Measurements from ENCODE around the gene TPX2. TPM values are rescaled to one million over a fixed set of nuclear protein-coding genes. Genes with fewer than 3 reads are reported as not detected.

The TPX2 gene
- total RNA-seq, 5 donors from 2014 or later (not counting 1 experiment from before 2014, with no cell fraction given): 0.99 to 3.0 (median 1.4) TPM

DNA sequence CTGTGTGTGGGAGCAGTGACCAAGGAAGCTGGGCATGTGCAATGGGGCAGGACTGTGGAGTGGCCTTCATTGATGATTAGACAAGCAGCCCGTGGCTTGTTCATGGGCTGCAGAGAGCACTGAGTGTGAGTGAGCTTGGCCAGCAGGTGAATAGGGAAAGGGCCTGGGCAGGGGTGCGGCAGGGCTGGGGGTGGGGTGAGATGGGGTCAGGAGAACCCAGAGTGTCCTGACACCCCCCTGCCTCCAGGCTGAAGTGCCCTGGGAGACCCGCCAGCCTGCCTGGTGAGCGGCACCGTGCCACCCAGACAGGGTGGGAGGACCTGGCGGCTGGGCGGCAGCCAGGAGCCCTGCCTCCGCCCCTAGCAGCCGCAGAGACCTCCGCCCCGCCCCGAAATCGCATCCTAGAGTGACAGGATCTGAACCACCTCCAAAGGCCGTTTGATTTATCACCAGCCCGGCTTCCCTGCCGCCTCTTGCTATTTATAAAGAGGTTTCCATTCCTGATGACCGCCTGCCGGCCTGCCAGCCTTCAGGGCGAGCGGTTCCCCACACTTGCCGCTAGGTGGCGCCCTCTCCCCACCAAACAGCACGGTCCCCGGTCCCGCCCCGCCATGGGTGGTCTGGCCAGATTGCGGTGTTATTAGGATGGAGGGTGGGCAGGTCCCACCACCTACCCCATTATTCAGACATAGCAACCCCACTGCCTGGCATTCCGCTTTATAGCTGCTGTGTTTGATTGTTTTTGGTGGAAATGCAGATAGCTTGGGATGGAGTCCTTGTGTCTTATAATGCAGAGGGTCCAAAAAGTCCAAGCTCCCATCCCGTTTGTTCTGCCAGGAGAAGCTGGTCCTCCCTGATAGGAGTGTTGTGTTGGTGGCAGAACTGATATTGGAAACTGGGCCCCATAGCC lies 83.6 kb downstream of the TPX2 start:
- Histone ChIP-seq H3K36me3 (ENCODE audit: control insufficient read depth in 2 of 2, extremely low read depth in 1 of 2, insufficient read depth in 1 of 2, low read length in 1 of 2) (no peaks in the 10 kb centered on the region), H3K9me3 (no peaks in the 10 kb centered on the region), H3K27me3 (replicated peaks in 1 of 2; ENCODE audit: control insufficient read depth in 2 of 2, extremely low read depth in 1 of 2, insufficient read depth in 2 of 2, low read length in 1 of 2) (peaks cover 0 to 18% of the 10 kb centered on the region in 2 experiments), H3K27ac (ENCODE audit: low read length) (no peak overlapping the region), H3K4me3 (ENCODE audit: control insufficient read depth in 1 of 2, extremely low read depth in 1 of 2, low read length in 1 of 2) (no peak overlapping the region), H3K4me1 (ENCODE audit: control insufficient read depth in 1 of 2, extremely low read depth in 1 of 2, insufficient read depth in 2 of 2, low read length in 2 of 2) (peaks cover 0 to 10% of the 10 kb centered on the region in 2 experiments)
- H3K27me3 Mint-ChIP-seq: peaks cover 0 to 5% of the 10 kb centered on the region in 2 donors
- ATAC-seq (replicated peaks in 1 of 4): peak; percentile 85 to 94 (median 86)
- no peaks in the 10 kb centered on the region for H3K36me3 Mint-ChIP-seq
- DNase-seq: peak; percentile 28 to 84 (median 64)
- H3K9me3 Mint-ChIP-seq: no peaks in the 10 kb centered on the region
- 13% methylated on average over 12 of the region's 29 CpGs for WGBS (ENCODE audit: insufficient coverage)
- no peak overlapping the region for H3K27ac Mint-ChIP-seq
- H3K4me1 Mint-ChIP-seq: peaks cover 0 to 8% (median 2%) of the 10 kb centered on the region in 3 donors
- peak overlapping the region in 2 of 3 donors; percentile 30 to 34 for H3K4me3 Mint-ChIP-seq
- POLR2A ChIA-PET: no interaction called here
- CTCF ChIA-PET: interaction anchor here (0.6 to 1.7 kb wide), 11 partner anchors 9 to 955 kb away, joined by 3 to 6 read pairs (median 3); partner anchors contain the start of gene PDRG1 (in 1 of the 2)

DNA sequence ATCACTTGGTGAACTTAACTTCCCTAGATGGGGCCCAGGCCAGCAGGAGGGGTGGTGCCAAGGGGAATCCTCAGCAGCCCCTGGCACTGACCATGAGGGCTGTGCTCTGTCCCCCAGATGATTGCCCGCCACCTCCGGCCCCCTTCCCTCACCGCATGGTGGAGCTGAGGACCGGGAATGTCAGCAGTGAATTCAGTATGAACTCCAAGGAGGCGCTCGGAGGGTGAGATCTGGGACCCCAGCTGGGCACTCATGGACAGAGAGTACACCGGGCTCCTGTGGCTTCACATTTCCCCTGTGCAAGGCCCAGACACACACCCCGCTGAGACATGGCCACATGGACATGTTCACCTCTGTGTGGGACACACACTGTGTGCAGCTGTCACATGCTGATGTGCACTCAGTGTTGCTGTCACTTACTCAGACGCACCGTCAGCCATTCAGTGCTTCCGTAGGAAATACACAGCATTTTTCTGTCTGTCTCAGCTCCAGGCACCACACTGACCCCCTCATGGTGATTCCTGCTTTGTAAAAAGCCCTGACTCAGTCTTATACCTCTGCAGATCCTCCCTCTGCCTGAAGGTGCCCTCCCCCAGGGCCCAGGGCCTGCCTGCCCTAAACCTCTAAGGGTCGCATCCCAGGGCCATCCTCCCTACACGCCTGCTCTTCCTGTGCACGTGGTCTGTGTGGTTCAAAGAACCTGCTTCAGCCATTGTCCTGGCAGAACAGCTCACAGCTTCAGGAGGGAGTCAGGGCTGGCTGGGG lies 84.5 kb downstream of the TPX2 start:
- no peaks in the 10 kb centered on the region for H3K36me3 ChIP-seq (ENCODE audit: control insufficient read depth in 2 of 2, extremely low read depth in 1 of 2, insufficient read depth in 1 of 2, low read length in 1 of 2)
- H3K27me3 Mint-ChIP-seq: peaks cover 0 to 5% of the 10 kb centered on the region in 2 donors
- DNase-seq (no peak), ATAC-seq (replicated peaks in 1 of 4) (no peak)
- H3K4me3 ChIP-seq (ENCODE audit: control insufficient read depth in 1 of 2, extremely low read depth in 1 of 2, low read length in 1 of 2): no peak overlapping the region
- no peak overlapping the region for H3K27ac ChIP-seq (ENCODE audit: low read length)
- H3K4me1 Mint-ChIP-seq: peaks cover 0 to 8% (median 2%) of the 10 kb centered on the region in 3 donors
- WGBS (ENCODE audit: insufficient coverage): 69% methylated on average over 14 of the region's 14 CpGs
- H3K27ac Mint-ChIP-seq: no peak overlapping the region
- H3K27me3 ChIP-seq (replicated peaks in 1 of 2; ENCODE audit: control insufficient read depth in 2 of 2, extremely low read depth in 1 of 2, insufficient read depth in 2 of 2, low read length in 1 of 2): peaks cover 0 to 18% of the 10 kb centered on the region in 2 experiments
- POLR2A ChIA-PET: no interaction called here
- no peaks in the 10 kb centered on the region for H3K36me3 Mint-ChIP-seq
- H3K4me3 Mint-ChIP-seq: peak overlapping the region in 1 of 3 donors; percentile 30
- H3K4me1 ChIP-seq (ENCODE audit: control insufficient read depth in 1 of 2, extremely low read depth in 1 of 2, insufficient read depth in 2 of 2, low read length in 2 of 2): peaks cover 0 to 10% of the 10 kb centered on the region in 2 experiments
- H3K9me3 ChIP-seq: no peaks in the 10 kb centered on the region
- H3K9me3 Mint-ChIP-seq: no peaks in the 10 kb centered on the region
- CTCF ChIA-PET: interaction anchor here (0.6 to 1.7 kb wide), 10 partner anchors 8 to 954 kb away, joined by 3 to 6 read pairs (median 3); partner anchors contain the start of gene PDRG1 (in 1 of the 2)

DNA sequence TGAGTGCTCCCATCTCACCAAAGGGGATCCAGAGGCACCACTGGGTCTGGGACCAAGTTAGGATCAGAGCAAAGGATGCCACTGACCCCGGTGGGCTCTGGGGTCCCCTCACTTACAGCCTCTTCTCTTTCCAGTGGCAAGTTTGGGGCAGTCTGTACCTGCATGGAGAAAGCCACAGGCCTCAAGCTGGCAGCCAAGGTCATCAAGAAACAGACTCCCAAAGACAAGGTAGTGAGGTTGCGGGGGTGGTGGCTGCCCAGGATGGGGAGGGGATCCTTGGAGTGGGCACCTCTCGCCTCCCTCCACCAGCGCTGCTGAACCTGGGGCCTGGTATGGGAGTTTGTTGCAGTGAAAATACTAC lies 85.0 kb downstream of the TPX2 start:
- Histone ChIP-seq H3K27ac (ENCODE audit: low read length) (no peak overlapping the region), H3K9me3 (no peaks in the 10 kb centered on the region), H3K27me3 (replicated peaks in 1 of 2; ENCODE audit: control insufficient read depth in 2 of 2, extremely low read depth in 1 of 2, insufficient read depth in 2 of 2, low read length in 1 of 2) (peaks cover 0 to 18% of the 10 kb centered on the region in 2 experiments), H3K4me1 (ENCODE audit: control insufficient read depth in 1 of 2, extremely low read depth in 1 of 2, insufficient read depth in 2 of 2, low read length in 2 of 2) (peaks cover 0 to 10% of the 10 kb centered on the region in 2 experiments), H3K36me3 (ENCODE audit: control insufficient read depth in 2 of 2, extremely low read depth in 1 of 2, insufficient read depth in 1 of 2, low read length in 1 of 2) (no peaks in the 10 kb centered on the region), H3K4me3 (ENCODE audit: control insufficient read depth in 1 of 2, extremely low read depth in 1 of 2, low read length in 1 of 2) (no peak overlapping the region)
- Mint-ChIP-seq H3K36me3 (no peaks in the 10 kb centered on the region), H3K4me3 (no peak overlapping the region), H3K27me3 (peaks cover 0 to 5% of the 10 kb centered on the region in 2 donors), H3K9me3 (no peaks in the 10 kb centered on the region), H3K4me1 (peaks cover 0 to 8% (median 2%) of the 10 kb centered on the region in 3 donors), H3K27ac (no peak overlapping the region)
- WGBS (ENCODE audit: insufficient coverage): no CpG with 5 or more reads among the region's 4 CpGs
- DNase-seq (no peak), ATAC-seq (replicated peaks in 1 of 4) (no peak)
- POLR2A ChIA-PET: no interaction called here
- CTCF ChIA-PET: interaction anchor here (1.1 to 1.5 kb wide), 2 partner anchors 15 kb away, joined by 3 to 4 read pairs; no protein-coding TSS in a partner anchor

- CTCF ChIA-PET: no interaction called here
- H3K9me3 ChIP-seq: no peaks in the 10 kb centered on the region
- Mint-ChIP-seq H3K27ac (no peak overlapping the region), H3K27me3 (peaks cover 0 to 5% of the 10 kb centered on the region in 2 donors), H3K4me3 (no peak overlapping the region), H3K36me3 (no peaks in the 10 kb centered on the region), H3K4me1 (peaks cover 0 to 8% (median 2%) of the 10 kb centered on the region in 3 donors), H3K9me3 (no peaks in the 10 kb centered on the region)
- DNase-seq: no peak
- H3K4me1 ChIP-seq (ENCODE audit: control insufficient read depth in 1 of 2, extremely low read depth in 1 of 2, insufficient read depth in 2 of 2, low read length in 2 of 2): peaks cover 0 to 10% of the 10 kb centered on the region in 2 experiments
- H3K27me3 ChIP-seq (replicated peaks in 1 of 2; ENCODE audit: control insufficient read depth in 2 of 2, extremely low read depth in 1 of 2, insufficient read depth in 2 of 2, low read length in 1 of 2): peaks cover 0 to 18% of the 10 kb centered on the region in 2 experiments
- no peaks in the 10 kb centered on the region for H3K36me3 ChIP-seq (ENCODE audit: control insufficient read depth in 2 of 2, extremely low read depth in 1 of 2, insufficient read depth in 1 of 2, low read length in 1 of 2)
- POLR2A ChIA-PET: no interaction called here
- ATAC-seq (replicated peaks in 1 of 4): no peak
- H3K27ac ChIP-seq (ENCODE audit: low read length): no peak overlapping the region
- whole genome bisulfite sequencing (ENCODE audit: insufficient coverage): 79% methylated on average over 12 of the region's 14 CpGs
- no peak overlapping the region for H3K4me3 ChIP-seq (ENCODE audit: control insufficient read depth in 1 of 2, extremely low read depth in 1 of 2, low read length in 1 of 2)
Observed at GRCh38 chr20:31824554-31825313, 85.6 kb downstream of the TPX2 start.

DNA sequence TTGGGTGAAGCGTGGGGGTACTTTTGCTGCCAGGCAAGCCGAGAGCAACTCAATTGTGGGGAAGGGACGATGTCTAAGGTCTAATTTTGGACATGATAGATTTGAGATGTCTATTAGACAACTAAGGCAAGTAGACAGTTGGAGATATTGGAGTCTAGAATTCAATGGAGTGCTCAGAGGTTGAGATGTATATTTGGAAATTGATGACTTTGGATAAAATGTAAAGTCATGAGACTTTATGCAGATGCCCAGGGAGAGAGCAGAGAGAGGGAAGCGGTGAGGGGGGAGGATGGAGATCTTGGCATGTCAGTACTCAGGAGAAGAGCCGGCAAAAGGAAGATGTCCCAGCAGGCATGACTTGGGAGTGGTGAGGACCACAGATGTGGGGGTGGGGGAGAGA lies 87.0 kb downstream of the TPX2 start:
- H3K27me3 ChIP-seq (replicated peaks in 1 of 2; ENCODE audit: control insufficient read depth in 2 of 2, extremely low read depth in 1 of 2, insufficient read depth in 2 of 2, low read length in 1 of 2): peaks cover 0 to 19% of the 10 kb centered on the region in 2 experiments
- no peaks in the 10 kb centered on the region for H3K9me3 Mint-ChIP-seq
- WGBS (ENCODE audit: insufficient coverage): 90% methylated on average over 5 of the region's 5 CpGs
- no peaks in the 10 kb centered on the region for H3K36me3 ChIP-seq (ENCODE audit: control insufficient read depth in 2 of 2, extremely low read depth in 1 of 2, insufficient read depth in 1 of 2, low read length in 1 of 2)
- H3K36me3 Mint-ChIP-seq: no peaks in the 10 kb centered on the region
- H3K4me1 Mint-ChIP-seq: peaks cover 0 to 8% (median 2%) of the 10 kb centered on the region in 3 donors
- no peak for ATAC-seq (replicated peaks in 1 of 4)
- H3K4me1 ChIP-seq (ENCODE audit: control insufficient read depth in 1 of 2, extremely low read depth in 1 of 2, insufficient read depth in 2 of 2, low read length in 2 of 2): peaks cover 0 to 10% of the 10 kb centered on the region in 2 experiments
- no peak overlapping the region for H3K27ac ChIP-seq (ENCODE audit: low read length)
- H3K27me3 Mint-ChIP-seq: peaks cover 0 to 5% of the 10 kb centered on the region in 2 donors
- no peak for DNase-seq
- no peaks in the 10 kb centered on the region for H3K9me3 ChIP-seq
- no peak overlapping the region for H3K27ac Mint-ChIP-seq
- POLR2A ChIA-PET: no interaction called here
- no peak overlapping the region for H3K4me3 ChIP-seq (ENCODE audit: control insufficient read depth in 1 of 2, extremely low read depth in 1 of 2, low read length in 1 of 2)
- CTCF ChIA-PET: no interaction called here
- no peak overlapping the region for H3K4me3 Mint-ChIP-seq

Measured in T-cell (primary cell).